ENCODE results near the gene VWA5B1. TPM values are rescaled to one million over a fixed set of nuclear protein-coding genes. Genes with fewer than 3 reads are reported as not detected.

Gene VWA5B1
- polyA plus RNA-seq, 4 donors = 0.82 to 2.7 (median 2.0) TPM

Other genes starting within 250 kb of the VWA5B1 start
- gene PLA2G5, start 220.7 kb upstream of the VWA5B1 start, polyA plus RNA-seq (ENCODE audit: insufficient read length in 4 of 4) = not detected
- gene PLA2G2D, start 171.3 kb upstream of the VWA5B1 start, polyA plus RNA-seq (ENCODE audit: insufficient read length in 4 of 4) = under 1 TPM in 3 of 4 donors, not detected in 1; 0.05 to 0.06 (median 0.06) TPM
- gene PLA2G2F, start 151.6 kb upstream of the VWA5B1 start, polyA plus RNA-seq (ENCODE audit: insufficient read length in 4 of 4) = under 1 TPM; 0.14 to 0.65 (median 0.37) TPM
- gene UBXN10, start 104.8 kb upstream of the VWA5B1 start, polyA plus RNA-seq (ENCODE audit: insufficient read length in 4 of 4) = 1 to 10 TPM; 4.9 to 5.9 (median 5.5) TPM
- under 1 TPM in 3 of 4 donors, not detected in 1; 0.14 to 0.21 (median 0.14) TPM for gene PLA2G2C, start 104.4 kb upstream of the VWA5B1 start, polyA plus RNA-seq (ENCODE audit: insufficient read length in 4 of 4)
- 10 to 100 TPM; 70.0 to 88.8 (median 78.3) TPM for gene CAMK2N1, start 195.3 kb downstream of the VWA5B1 start, polyA plus RNA-seq (ENCODE audit: insufficient read length in 4 of 4)
- gene MUL1, start 217.3 kb downstream of the VWA5B1 start, polyA plus RNA-seq (ENCODE audit: insufficient read length in 4 of 4) = 10 to 100 TPM; 32.3 to 44.0 (median 36.4) TPM